Adipose tissue (tissue), 3 donors: ENCODE data around the gene DPEP3. TPM values are rescaled to one million over a fixed set of nuclear protein-coding genes. Genes with fewer than 3 reads are reported as not detected.
"Not testable (repeated sequence)": the region's sequence is repeated elsewhere in the genome, so short reads cannot be mapped to it uniquely, and the experiment has no call there.

Experiments used
- H3K27ac ChIP-seq: one replicate; pipeline ENCODE4 v1.5.1; 2013; ENCODE audit warnings: low read depth, low read length
- WGBS, 3 donors: extraction: QIAGEN DNeasy Blood & Tissue Kit; methylation state at CpG; one replicate each; pipeline ENCODE4 v1.1.7; 2013; 5-methylcytosine and 5-hydroxymethylcytosine counted together
- polyA plus RNA-seq, 3 donors: library from polyadenylated mRNA; stranded (reverse); fragments of 200-250 nt; gene quantifications; one replicate each; pipeline ENCODE4 v1.2.3, GENCODE V29; 2013
- donor health status: healthy with polysubstance abuse.
- donor health status: Bipolar disorder and iron deficiency.
- donor health status: healthy.

Gene DPEP3
- polyA plus RNA-seq, 3 donors, result 0.34 TPM; not detected in 2

DNA sequence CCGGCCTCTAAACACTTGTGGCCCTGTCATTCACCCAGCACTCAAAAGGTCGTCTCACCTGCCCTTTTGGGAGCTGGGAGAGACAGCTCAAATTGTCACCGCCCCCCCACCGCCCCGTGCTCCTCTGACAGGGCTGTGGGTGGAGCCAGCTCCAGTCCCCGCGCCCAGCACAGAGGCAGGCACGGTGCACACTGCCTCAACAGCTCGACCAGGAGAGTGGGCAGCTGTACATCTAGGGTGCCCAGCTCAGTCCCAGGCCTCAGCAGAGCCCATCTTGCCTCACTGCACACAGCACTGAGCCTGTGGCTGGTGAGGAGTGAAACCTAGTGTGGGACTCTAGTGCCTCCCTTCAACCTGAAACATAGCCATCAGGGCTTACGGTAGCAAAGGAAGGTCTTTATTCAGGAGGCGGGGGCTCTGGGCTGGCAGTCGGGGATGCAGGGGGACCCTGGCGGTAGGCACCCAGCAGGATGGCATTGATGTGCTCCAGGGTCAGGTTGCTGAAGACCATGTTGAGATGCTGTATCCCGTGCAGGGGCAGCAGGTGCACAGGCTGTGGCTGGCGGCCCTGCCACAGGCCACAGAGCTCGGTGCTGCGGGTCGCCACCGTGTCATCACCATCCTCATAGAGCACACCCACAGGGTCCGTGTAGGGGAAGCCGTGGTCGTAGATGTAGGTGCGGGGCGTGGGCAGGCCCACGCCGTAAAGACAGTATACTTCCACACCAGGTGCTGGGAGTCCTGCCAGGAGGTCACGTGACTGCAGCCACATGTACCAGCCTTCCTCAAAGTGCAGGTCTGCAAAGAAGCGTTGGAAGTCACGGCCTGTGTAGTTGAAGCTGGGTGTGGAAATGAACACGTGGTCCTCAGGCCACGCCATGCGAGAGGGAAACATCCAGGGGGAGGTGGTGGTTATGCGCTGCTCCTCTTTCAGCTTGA is 40.5 kb downstream of the DPEP3 start:
- H3K27ac ChIP-seq, result no peak overlapping the region
- 66 to 71% (median 68%) methylated on average over 31 to 33 of the region's 33 CpGs for WGBS, 3 donors

DNA sequence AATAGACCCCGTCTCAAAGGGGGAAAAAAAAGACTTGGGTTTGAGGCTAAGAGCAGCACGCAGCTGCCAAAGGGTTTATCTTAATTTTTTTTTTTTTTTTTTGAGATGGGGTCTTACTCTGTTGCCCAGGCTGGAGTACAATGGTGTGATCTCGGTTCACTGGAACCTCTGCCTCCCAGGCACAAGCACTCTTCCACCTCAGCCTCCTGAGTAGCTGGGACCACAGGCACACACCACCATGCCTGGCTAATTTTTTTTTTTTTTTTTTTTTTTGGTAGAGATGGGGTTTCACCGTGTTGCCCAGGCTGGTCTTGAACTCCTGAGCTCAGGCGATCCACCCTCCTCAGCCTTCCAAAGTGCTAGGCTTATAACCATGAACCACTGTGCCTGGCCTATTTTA is 42.6 kb downstream of the DPEP3 start:
- not testable (repeated sequence) for H3K27ac ChIP-seq
- WGBS, 3 donors, result 87 to 97% (median 91%) methylated on average over 4 to 5 of the region's 5 CpGs

DNA sequence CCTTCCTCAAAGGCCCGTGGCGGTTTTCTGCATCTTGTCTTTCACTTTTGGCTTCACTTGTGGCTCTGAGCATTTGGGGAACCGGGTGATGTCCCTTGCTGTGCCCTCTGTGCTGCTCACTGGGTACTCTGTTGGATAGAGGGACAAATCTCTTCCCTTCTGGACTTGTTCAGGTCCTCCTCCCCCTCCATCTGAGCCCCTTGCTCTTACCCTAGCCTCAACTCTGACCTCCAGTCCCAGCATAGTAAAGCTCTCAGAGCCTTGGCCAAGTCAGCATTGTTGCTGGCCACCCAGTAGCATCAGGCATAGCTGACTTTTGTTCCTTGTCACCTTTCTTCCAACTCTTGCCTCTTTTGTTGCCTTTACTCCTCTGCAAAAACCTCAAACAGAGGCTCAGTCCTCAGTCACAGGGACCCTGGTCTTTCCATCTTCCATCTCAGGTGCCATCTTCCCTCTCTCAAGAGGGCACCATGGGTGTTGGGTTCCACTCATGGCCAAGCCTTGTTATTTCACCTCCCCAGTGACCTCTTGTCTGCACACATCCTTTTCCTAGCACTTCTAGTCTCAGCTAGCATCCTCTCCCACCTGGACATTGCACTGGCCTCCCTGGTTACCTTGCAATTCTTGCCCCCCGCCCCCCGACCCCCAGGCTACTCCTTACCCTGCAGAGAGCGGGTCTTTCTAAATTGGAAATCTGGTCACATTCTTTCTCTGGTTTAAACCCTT is 43.3 kb downstream of the DPEP3 start:
- WGBS, 3 donors, result 44 to 47% (median 46%) methylated on average over 6 of the region's 6 CpGs
- peak overlapping the region; percentile 51 for H3K27ac ChIP-seq

DNA sequence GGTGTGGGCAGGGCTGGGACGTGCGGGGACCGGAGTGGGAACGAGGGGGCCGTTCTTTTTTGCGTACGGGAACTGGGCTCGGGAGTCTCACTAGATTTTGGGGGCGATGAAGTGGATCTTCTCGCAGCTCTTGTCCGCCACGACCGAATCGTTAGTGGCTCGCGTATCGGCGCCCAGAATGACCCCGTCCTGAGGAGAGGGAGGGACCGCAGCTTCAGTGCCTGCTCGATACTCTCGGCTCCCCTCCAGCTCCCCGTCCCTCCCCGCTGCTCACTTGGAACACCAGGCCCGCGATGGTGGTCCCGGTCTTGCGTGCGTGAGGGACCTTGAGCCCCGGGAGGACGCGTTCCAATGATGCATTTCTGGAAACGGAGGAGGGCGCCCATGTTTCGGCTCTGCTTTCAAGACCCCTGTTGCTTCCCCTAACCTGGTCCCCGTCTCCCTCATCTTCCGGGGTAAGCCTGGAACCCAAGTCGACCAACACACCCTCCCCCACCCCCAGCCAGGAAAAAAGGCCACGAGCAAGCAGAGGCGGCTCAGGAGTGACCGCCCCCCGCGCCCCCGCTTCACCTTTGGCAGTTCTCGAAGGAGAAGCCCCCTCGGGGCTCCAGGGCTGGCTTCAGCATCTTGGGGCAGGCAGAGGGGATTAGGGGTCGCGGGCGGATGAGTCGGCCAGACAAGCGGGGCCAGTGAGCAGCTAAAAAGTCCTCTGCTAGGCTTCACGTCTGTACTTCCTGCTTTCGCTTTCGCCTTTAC is 44.0 kb downstream of the DPEP3 start, which contains the start of gene PSMB10:
TSS of gene PSMB10 (minus strand) at position 727 of the 756 bp plus-strand sequence. CDS start at position 626, 101 bp downstream.
- WGBS, 3 donors, result 0 to 1% (median 0%) methylated on average over 52 to 54 of the region's 54 CpGs
- peak within 1 kb of the TSS; percentile 57 for H3K27ac ChIP-seq

DNA sequence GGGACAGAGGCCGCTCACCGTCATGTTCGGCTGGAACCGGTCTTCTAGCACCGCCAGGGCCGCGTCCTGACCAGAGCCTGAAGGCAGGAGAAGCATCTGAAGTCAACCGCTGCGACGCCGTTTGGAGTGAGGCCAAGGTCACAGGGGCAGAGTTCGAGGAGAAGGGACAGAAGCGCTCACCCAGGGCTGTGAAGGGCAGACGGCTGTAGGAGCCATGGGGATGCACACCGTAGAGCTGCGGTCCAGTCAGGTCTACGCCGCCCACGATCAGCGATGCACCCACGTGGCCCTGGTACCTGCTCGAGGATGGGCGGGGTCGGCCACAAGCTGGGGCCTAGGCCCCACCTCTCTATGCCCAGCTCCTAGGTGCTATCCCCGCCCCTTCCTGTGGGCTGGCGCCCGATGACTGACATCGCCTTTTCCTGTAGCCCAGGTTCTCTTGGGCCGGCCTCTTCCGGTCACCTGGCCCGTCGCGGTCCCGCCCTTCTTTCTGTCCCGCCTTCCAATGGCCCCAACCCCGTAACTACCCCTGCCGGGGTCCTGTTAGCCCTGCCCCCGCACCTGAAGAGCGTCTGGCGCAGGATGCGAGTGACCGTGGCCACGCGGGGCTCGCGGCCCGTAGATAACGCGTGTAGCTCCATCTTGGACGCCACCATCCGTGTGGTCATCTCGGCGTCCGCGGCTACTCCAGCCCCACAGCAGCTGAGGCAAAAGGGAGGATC is 44.7 kb downstream of the DPEP3 start:
- peak overlapping the region; percentile 57 for H3K27ac ChIP-seq
- 3 to 7% (median 5%) methylated on average over 55 of the region's 55 CpGs for WGBS, 3 donors

DNA sequence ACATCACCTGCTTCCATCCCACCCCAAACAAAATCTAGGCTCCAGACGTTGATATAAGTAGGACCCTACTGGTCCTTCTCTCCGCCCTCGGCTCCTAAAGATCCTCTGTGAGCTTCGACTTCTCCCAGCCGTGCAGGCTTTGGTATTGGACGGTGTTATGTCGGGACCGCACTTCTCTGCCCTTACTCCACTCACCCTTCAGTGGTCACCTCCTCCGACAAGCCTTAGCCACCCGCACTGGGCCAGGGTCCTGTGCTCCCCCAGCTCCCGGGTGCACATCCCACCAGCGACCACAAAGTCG is 45.2 kb downstream of the DPEP3 start:
- no peak overlapping the region for H3K27ac ChIP-seq
- 18 to 46% (median 42%) methylated on average over 13 of the region's 13 CpGs for WGBS, 3 donors

DNA sequence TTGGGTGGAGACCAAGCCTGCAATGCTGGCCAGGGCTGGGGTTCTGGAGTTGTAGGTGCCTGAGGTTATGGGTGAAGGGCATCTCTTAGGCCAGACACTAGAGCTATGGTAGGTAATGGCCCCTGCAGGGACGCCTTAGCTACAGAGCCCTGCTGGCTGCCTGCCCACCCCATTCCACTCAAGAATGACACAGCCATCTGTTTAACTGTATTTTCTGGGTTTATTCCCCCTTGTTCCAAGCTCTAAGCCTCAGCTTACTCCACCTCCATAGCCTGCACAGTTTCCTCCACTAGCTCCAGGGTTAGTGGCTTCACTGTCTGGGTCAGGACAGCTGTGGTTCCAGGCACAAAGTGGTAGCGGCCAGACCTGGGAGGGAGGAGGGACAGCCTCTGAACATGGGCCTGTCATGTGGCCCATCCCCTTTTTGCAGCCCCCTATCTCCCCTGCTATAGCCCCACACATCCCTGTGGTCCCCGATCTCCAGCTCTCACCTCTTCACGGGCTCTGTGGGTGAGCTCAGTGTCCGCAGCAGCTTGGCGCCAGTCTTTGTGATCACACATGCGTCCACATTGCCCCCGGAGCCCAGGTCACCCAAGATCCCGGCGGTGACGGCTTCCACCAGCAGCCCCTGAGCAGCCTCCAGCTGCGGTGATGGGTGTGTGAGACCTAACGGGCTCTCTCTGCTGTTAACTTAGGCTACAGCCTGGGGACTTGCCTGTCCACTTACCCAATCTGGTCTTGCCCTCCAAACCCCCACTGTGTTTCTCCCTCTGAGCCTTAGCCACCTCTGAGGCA is 45.8 kb downstream of the DPEP3 start:
- no peak overlapping the region for H3K27ac ChIP-seq
- WGBS, 3 donors, result 34 to 75% (median 72%) methylated on average over 13 of the region's 13 CpGs

DNA sequence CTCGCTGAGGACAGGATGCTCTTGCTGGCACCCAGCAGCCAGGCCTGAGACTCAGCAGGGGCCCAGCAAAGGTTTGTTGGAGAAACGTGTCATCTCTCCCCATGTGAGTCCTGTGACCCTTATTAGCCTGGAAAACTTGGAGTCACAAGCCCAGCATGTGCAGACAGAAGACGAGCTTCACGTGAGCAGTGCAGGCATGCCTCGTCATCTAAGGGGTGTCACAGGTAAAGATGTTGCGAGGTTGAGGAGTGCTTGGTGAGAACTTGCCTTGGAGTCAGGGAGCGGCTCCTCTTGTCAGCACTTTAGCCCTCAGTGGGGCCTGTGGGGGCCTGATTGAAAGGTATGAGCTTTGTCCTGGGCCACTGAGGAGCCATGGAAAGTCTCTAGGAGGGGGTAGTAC is 46.5 kb downstream of the DPEP3 start:
- WGBS, 3 donors, result 74 to 88% (median 86%) methylated on average over 7 of the region's 7 CpGs
- H3K27ac ChIP-seq, result no peak overlapping the region

DNA sequence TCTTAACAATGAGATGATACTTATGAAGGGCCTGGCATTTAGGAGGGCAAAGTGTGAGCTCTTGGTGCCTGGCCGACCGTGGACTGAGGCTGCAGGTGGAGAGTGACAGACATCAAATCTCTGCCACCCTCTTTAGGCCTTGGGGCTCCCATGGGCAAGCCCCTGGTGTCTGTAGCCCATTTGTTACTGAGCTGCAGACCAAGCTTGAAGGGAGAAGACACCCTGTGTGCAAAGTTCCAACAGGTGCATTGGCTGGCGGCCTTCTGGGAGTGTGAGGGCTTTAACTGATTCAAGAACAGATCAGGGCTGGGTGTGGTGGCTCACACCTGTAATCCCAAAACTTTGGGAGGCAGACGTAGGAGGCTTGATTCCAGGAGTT is 47.8 kb downstream of the DPEP3 start:
- WGBS, 3 donors, result 64 to 92% (median 91%) methylated on average over 4 of the region's 4 CpGs

DNA sequence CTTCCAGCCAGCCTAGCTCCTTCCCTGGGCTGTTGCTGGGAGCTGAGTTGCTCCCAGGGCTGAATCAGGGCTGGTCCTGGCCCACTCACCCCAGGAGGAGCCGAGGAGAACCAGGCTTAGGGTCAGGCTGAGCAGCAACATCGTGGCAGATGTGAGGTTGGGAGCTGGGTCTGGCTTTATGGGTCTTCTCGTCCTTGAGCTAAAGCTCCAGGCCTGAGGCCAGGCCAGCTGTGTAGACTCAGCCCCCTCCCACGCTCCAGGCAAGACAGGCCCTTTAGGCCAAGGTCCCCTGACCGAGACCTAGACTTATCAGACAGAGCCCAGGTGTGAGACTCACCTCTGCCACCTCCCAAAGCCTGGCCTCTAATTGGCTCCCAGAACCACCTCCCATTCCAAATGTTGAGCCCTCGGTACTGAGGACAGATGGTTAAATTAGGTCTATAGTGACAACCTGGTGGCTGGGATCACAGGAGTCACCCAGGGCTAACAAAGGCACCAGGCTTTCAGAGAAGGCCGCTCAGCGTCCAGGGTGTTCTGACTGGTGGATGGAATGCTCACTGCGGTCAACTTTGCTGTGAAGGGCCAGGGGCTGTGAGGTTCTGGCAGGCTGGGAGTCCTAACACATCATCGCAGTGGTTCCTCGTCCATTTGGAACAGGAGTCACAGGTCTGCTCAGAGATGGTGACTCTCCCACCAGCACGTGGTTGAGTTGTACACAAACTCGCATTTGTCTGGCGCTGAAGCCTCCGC is 48.4 kb downstream of the DPEP3 start, which contains the start of gene CTRL:
TSS of gene CTRL (minus strand) at position 151 of the 750 bp plus-strand sequence. CDS start at position 141, 10 bp downstream.
- no peak within 1 kb of the TSS for H3K27ac ChIP-seq
- 41 to 89% (median 88%) methylated on average over 15 of the region's 15 CpGs for WGBS, 3 donors

More for the DNA sequence above, 47.8 kb downstream of the DPEP3 start:
- H3K27ac ChIP-seq, result no peak overlapping the region

DNA sequence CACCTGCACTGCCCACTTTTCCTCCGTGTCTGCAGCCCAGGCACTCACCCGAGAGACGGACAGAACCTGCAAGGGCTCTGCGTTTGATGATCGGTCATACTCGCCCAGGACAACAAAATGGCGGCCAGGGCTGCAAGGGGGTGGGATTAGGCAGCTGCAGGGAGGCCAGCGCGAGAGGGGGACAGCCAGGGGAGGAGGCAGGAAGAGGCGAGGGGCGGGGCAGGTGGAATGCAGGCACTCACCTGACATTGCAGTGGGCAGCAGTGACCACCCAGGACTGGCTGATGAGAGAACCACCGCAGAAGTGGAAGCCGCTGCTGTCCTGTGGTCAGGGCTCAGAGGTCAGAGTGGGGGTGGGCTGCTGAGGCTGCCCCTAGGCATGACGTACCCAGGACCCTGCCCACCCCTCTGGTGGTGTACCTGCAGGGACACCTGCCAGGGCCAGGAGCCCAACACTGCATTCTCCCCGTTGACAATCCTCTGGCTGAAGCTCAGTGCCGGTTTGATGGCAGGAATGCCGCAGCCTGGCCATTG is 49.6 kb downstream of the DPEP3 start:
- H3K27ac ChIP-seq, result no peak overlapping the region
- 51 to 94% (median 94%) methylated on average over 17 of the region's 17 CpGs for WGBS, 3 donors

DNA sequence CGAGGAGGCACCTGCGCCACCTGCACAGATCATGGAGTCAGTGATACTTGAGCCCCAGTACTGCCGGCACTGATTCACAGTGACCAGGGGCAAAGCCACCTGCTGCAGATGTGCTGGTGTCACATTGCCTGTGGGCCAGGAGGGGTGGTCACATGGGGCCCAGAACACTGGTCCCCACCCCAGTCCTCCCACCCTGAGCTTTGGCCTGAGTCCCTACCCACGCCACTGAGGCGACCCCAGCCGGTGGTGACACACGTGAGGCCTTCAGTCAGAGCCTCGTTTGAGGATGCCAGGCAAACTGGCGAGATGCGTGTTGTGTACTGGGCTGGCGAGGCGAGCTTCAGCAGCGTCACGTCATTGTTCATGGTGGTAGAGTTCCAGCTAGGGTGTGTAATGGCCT is 50.1 kb downstream of the DPEP3 start:
- WGBS, 3 donors, result 56 to 93% (median 92%) methylated on average over 14 of the region's 14 CpGs
- H3K27ac ChIP-seq, result no peak overlapping the region

DNA sequence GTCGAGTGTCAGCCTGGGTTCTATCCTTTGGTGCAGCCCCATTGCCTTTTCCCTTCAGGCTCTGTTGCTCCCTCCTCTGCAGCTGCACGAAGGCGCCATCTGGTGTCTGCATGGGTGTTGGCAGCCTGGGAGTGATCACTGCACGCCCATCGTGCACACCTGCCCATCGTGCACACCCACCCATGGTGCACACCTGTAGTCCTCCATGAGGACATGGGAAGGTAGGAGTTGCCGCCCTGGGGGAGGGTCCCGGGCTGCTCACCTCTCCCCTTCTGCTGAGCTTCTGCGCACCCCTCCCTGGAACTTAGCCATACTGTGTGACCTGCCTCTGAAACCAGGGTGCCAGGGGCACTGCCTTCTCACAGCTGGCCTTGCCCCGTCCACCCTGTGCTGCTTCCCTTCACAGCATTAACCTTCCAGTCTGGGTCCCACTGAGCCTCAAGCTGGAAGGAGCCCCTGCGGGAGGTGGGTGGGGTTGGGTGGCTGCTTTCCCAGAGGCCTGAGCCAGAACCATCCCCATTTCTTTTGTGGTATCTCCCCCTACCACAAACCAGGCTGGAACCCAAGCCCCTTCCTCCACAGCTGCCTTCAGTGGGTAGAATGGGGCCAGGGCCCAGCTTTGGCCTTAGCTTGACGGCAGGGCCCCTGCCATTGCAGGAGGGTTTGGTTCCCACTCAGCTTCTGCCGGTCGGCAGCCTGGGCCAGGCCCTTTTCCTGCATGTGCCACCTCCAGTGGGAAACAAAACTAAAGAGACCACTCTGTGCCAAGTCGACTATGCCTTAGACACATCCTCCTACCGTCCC is 51.5 kb downstream of the DPEP3 start:
- 26 to 51% (median 51%) methylated on average over 16 of the region's 16 CpGs for WGBS, 3 donors
- H3K27ac ChIP-seq, result no peak overlapping the region

DNA sequence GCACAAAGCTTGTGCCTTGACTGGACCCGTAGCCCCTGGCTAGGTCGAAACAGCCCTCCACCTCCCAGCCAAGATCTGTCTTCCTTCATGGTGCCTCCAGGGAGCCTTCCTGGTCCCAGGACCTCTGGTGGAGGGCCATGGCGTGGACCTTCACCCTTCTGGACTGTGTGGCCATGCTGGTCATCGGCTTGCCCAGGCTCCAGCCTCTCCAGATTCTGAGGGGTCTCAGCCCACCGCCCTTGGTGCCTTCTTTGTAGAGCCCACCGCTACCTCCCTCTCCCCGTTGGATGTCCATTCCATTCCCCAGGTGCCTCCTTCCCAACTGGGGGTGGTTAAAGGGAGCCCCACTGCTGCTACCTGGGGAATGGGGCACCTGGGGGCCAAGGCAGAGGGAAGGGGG is 52.2 kb downstream of the DPEP3 start:
- H3K27ac ChIP-seq, result no peak overlapping the region
- 67 to 84% (median 84%) methylated on average over 7 of the region's 7 CpGs for WGBS, 3 donors

DNA sequence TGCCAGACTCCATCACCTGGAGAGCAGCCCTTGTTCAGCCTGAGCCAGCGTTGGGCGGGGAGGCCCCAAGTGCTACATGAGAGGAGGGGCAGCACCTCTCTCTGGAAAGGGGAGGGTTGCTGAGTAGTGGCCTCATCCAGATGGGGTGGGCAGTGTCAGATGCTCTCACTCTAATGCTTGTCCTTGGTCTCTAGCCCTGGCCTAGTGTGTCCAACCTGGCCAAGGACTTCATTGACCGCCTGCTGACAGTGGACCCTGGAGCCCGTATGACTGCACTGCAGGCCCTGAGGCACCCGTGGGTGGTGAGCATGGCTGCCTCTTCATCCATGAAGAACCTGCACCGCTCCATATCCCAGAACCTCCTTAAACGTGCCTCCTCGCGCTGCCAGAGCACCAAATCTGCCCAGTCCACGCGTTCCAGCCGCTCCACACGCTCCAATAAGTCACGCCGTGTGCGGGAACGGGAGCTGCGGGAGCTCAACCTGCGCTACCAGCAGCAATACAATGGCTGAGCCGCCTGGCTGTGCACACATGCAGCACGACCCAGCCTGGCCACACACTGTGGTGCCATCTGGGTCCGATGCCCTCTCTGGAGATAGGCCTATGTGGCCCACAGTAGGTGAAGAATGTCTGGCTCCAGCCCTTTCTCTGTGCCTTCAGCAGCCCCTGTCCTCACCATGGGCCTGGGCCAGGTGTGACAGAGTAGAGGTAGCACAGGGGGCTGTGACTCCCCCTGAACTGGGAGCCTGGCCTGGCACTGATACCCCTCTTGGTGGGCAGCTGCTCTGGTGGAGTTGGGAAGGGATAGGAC is 53.0 kb downstream of the DPEP3 start:
- 57 to 94% (median 94%) methylated on average over 22 of the region's 22 CpGs for WGBS, 3 donors

More for the DNA sequence above, 53.0 kb downstream of the DPEP3 start:
- no peak overlapping the region for H3K27ac ChIP-seq
